Right atrium auricular region (tissue), 2 donors: ENCODE measurements around the gene R3HCC1L. TPM values are rescaled to one million over a fixed set of nuclear protein-coding genes. Genes with fewer than 3 reads are reported as not detected.

Experiments
- DNase-seq: peaks from one replicate; pipeline ENCODE4 v3.0.0-alpha.2; 2019; ENCODE audit warnings: low spot score
- H3K27ac ChIP-seq, 2 donors: fragments of 200-600 bp; sonication (generic); 1 replicate in 1 of 2; 2 replicates in 1 of 2; pipeline ENCODE4 v1.5.1; 2016 to 2019
- H3K27me3 ChIP-seq, 2 donors: fragments of 200-600 bp; sonication (generic); one replicate each; pipeline versions ENCODE4 v1.5.1 to v1.6.0; 2017 to 2019
- H3K36me3 ChIP-seq: fragments of 200-600 bp; sonication (generic); one replicate; pipeline ENCODE4 v1.5.1; 2016
- H3K4me1 ChIP-seq, 2 donors: fragments of 200-600 bp; sonication (generic); one replicate each; pipeline versions ENCODE4 v1.5.1 to v1.6.0; 2017 to 2019
- H3K4me3 ChIP-seq, 2 donors: fragments of 200-600 bp; sonication (generic); 1 replicate in 1 of 2; 2 replicates in 1 of 2; pipeline ENCODE4 v1.5.1; 2017 to 2019; ENCODE audit warnings: mild to moderate bottlenecking in 1 of 2, moderate library complexity in 1 of 2
- H3K9me3 ChIP-seq, 2 donors: fragments of 200-600 bp; sonication (generic); one replicate each; pipeline ENCODE4 v1.5.1; 2019
- CTCF ChIP-seq, 2 donors: fragments of 200-600 bp; sonication (generic); IDR thresholded peaks; one replicate each; pipeline ENCODE4 v1.5.1; 2019; ENCODE audit warnings: antibody characterized with exemption in 2 of 2
- total RNA-seq, 2 donors: library from RNA; depleted of rRNA; stranded (reverse); fragments of >200 nt; gene quantifications; one replicate each; pipeline ENCODE4 v1.1.0, GENCODE V29; 2016

The R3HCC1L gene
- total RNA-seq, 2 donors from 2014 or later = 4.0 to 5.2 TPM

GRCh38 chr10:98163941-98164340 lies 29.5 kb downstream of the R3HCC1L start:
- no peak for DNase-seq
- no peak overlapping the region for H3K4me3 ChIP-seq
- H3K4me1 ChIP-seq = no peaks in the 10 kb centered on the region
- no peak for TF ChIP-seq CTCF (IDR thresholded peaks at IDR 0.05)
- H3K36me3 ChIP-seq = peaks cover 20% of the 10 kb centered on the region
- no peaks in the 10 kb centered on the region for H3K27me3 ChIP-seq
- H3K9me3 ChIP-seq = no peaks in the 10 kb centered on the region
- H3K27ac ChIP-seq = no peak overlapping the region

- Histone ChIP-seq H3K9me3 (no peaks in the 10 kb centered on the region), H3K4me1 (peaks cover 0 to 10% of the 10 kb centered on the region in 2 donors), H3K4me3 (no peak overlapping the region), H3K27me3 (no peaks in the 10 kb centered on the region), H3K36me3 (peaks cover 20% of the 10 kb centered on the region), H3K27ac (no peak overlapping the region)
- TF ChIP-seq CTCF (IDR thresholded peaks at IDR 0.05) = no peak
- DNase-seq = no peak
These were observed 32.7 kb downstream of the R3HCC1L start for GRCh38 chr10:98167191-98167590.

GRCh38 chr10:98168147-98168546 lies 33.7 kb downstream of the R3HCC1L start:
- H3K27ac ChIP-seq = no peak overlapping the region
- no peaks in the 10 kb centered on the region for H3K27me3 ChIP-seq
- H3K4me3 ChIP-seq = no peak overlapping the region
- H3K36me3 ChIP-seq = peaks cover 20% of the 10 kb centered on the region
- DNase-seq = no peak
- no peak for TF ChIP-seq CTCF (IDR thresholded peaks at IDR 0.05)
- H3K4me1 ChIP-seq = peaks cover 0 to 15% of the 10 kb centered on the region in 2 donors
- H3K9me3 ChIP-seq = no peaks in the 10 kb centered on the region

- Histone ChIP-seq H3K27ac (no peak overlapping the region), H3K4me1 (peaks cover 0 to 15% of the 10 kb centered on the region in 2 donors), H3K9me3 (no peaks in the 10 kb centered on the region), H3K4me3 (no peak overlapping the region), H3K27me3 (no peaks in the 10 kb centered on the region), H3K36me3 (peaks cover 14% of the 10 kb centered on the region)
- no peak for TF ChIP-seq CTCF (IDR thresholded peaks at IDR 0.05)
- DNase-seq = no peak
These were observed 34.3 kb downstream of the R3HCC1L start for GRCh38 chr10:98168766-98169165.

- no peak for DNase-seq
- peaks cover 9% of the 10 kb centered on the region for H3K36me3 ChIP-seq
These were observed 34.9 kb downstream of the R3HCC1L start for GRCh38 chr10:98169379-98169778.

More at GRCh38 chr10:98169379-98169778, 34.9 kb downstream of the R3HCC1L start:
- no peaks in the 10 kb centered on the region for H3K9me3 ChIP-seq
- H3K4me1 ChIP-seq = peaks cover 0 to 15% of the 10 kb centered on the region in 2 donors
- no peak overlapping the region for H3K27ac ChIP-seq
- no peaks in the 10 kb centered on the region for H3K27me3 ChIP-seq
- no peak for TF ChIP-seq CTCF (IDR thresholded peaks at IDR 0.05)
- no peak overlapping the region for H3K4me3 ChIP-seq
